HG03108 (cell line): ENCODE data around the gene TULP3.
A peak's percentile ranks its signal among the peaks of the same experiment; 100 is the strongest.

Source experiments
- ATAC-seq: cut with Tn5 transposase; IDR thresholded peaks from one replicate; pipeline ENCODE4 v1.9.1; 2021; ENCODE audit warnings: moderate library complexity; ENCODE audit not compliant: unreplicated experiment

Gene TULP3

GRCh38 chr12:2877047-2877952, 13.4 kb upstream of the TULP3 start, which contains the start of the genes FOXM1 and RHNO1:
FOXM1 (minus strand) TSS chr12:2877174; CDS start chr12:2874478, 2,696 bp downstream.
RHNO1 (plus strand) TSS chr12:2877223; CDS start chr12:2885367, 8,144 bp downstream.
- peak; percentile 75 for ATAC-seq

DNA sequence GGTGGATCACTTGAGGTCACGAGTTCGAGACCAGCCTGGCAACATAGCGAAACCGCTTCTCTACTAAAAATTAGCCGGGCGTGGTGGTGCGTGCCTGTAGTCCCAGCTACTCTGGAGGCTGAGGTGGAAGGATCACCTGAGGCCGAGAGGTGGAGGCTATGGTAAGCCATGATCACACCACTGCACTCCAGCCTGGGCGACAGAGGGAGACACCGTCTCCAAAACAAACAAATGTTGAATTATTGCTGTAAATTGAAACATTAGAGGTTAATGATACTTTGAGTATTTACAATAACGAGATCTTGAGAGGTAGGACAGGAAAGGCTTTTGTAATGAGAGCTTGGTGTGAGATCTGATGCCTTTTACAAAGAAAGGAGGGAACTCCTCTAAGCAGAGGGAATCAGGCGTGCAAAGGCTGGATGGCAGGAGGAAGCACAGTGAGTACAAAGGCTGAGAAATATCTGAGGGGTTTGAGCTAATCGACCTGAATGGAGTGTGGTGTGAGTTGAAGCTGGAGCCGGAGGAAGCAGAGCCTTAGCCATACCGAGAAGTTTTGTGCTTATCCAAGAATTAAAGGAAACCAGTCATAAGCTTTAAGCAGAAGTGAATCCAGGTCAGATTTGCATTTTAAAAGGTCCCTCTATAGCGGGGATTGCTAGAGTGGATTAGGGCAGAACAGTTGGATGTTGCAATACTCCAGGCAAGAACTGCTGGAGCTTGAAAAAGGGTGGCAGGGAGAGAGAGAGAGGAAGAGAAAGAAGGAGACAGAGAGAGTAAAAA, 12.5 kb upstream of the TULP3 start:
- ATAC-seq: no peak

DNA sequence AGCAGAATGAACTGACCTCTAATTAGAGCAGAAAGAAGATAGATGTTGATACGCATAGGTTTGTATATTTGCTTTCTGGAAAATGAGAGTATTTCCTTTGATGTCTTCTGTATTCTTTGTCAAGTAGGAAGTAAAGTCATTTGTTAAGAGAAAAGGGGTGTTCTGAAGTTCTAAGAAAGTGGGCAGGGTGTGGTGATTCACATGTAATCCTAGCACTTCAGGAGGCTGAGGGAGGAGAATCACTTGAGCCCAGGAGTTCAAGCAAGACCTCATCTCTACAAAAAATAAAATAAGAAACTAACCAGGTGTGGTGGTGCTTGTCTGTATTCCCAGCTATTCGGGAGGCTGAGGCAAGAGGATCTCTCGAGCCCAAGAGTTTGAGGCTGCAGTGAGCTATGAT, 10.8 kb upstream of the TULP3 start:
- ATAC-seq: no peak

- no peak for ATAC-seq
Observed at GRCh38 chr12:2884810-2885209, 5.9 kb upstream of the TULP3 start.

DNA sequence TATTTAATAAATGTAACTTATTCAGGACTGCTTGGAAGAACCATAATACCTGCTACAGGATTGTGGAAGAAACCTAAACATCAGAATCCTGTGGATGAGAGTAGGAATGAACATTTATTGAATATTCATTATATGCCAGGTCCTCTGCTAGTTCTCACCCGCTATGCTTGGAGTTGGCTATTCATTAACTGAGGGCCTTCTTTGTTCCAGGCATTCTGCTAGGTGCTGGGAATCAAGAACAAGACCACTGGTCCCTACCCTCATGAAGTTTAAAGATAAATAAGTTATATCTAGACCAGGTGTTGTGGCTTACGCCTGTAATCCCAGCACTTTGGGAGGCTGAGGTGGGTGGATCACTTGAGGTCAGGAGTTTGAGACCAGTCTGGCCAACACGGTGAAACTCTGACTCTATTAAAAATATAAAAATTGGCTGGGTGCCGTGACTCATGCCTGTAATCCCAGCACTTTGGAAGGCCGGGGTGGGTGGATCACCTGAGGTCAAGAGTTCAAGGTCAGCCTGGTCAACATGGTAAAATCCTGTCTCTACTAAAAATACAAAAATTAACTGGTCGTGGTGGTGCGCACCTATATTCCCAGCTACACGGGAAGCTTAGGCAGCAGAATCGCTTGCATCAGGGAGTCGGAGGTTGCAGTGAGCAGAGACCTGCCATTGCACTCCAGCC, 3.8 kb upstream of the TULP3 start:
- no peak for ATAC-seq

DNA sequence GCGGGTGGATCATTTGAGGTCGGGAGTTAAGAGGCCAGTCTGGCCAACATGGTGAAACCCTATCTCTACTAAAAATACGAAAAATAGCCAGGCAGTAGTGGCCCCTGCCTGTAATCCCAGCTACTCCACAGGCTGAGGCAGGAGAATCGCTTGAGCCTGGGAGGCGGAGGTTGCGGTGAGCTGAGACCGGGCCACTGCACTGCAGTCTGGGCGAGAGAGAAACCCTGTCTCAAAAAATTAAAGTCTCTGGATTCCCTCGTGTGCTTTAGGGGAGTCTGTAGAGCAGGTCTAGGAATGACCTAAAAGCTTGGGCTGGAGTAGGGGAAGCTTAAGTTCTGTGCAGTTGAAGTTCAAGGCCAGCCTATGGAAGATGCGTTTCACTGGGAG, 697 bp upstream of the TULP3 start:
- ATAC-seq: no peak

GRCh38 chr12:2891240-2892053, 756 bp downstream of the TULP3 start:
- ATAC-seq: peak; percentile 14

- ATAC-seq: no peak
Observed at GRCh38 chr12:2892246-2892645, 1.6 kb downstream of the TULP3 start.

DNA sequence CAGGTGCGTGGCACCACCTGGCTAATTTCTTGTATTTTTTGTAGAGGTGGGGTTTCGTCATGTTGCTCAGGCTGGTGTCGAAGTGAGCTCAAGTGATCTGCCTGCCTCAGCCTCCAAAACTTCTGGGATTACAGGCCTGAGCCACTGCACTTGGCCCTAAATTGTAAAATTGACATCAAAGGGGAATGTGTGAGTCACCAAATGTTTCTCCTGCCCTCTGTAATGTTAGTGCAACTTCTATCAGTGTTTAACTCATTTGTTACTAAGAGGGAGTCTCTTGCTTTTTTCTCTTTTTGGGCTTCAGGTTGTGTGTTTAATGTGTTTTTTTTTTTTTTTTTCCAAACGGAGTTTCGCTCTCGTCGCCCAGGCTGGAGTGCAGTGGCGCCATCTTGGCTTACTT, 2.3 kb downstream of the TULP3 start:
- ATAC-seq: no peak

DNA sequence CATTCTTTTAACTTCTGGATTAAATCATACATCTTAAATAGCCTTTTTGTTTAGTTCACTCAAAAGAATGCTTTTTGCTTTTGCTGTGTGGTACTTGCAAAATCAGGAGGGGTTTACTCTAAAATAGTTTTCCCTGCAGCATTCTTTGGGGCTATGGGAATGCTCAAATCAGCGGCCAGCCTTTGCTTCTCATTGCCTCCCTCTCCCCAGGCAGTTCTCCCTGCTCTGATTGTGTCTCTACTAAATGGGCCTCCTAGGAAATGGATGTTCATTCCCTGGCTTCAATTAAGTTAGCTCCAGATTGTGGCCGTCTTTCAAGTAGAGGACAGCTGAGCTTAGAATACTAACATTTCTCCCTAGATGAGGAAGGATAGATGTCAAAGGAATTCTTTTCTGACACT, 4.4 kb downstream of the TULP3 start:
- no peak for ATAC-seq

DNA sequence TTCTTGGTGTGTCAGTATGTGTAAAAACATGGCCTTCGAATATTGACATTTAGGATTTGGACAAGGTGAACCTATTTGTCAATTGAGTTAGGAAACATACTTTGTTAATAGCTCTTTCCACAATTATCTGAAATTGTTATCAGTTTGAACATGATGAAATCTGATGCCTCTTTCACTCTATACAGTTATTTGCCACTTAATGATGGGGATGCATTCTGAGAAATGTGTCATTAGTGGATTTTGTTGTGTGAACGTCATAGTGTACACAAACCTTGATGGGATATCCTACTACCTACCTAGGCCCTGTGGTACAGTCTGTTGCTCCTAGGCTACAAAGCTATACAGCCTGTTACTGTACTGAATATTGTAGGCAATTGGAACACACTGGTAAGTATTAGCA, 4.8 kb downstream of the TULP3 start:
- no peak for ATAC-seq

GRCh38 chr12:2897418-2897817, 6.7 kb downstream of the TULP3 start:
- ATAC-seq: no peak

GRCh38 chr12:2900642-2901041, 10.0 kb downstream of the TULP3 start:
- no peak for ATAC-seq

GRCh38 chr12:2902272-2902880, 11.7 kb downstream of the TULP3 start:
- ATAC-seq: no peak

GRCh38 chr12:2904260-2904659, 13.6 kb downstream of the TULP3 start:
- ATAC-seq: no peak

DNA sequence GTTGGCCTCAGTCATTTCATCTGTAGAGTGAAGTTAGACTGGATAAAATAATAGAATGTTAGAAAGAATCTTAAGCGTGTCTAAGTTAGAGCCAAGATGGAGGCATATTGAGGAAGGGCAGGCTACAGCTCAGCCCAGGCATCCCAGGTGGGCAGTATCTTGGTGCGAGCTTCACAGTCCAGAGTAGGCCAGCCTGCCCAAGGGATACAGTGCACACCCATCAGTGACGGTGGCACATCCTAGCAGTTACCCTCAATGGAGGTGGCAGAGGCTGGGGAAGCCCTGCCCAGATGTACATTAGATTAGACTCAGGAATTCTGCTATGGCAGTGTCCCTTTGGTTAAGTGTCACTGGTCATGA, 21.5 kb downstream of the TULP3 start:
- ATAC-seq: no peak

DNA sequence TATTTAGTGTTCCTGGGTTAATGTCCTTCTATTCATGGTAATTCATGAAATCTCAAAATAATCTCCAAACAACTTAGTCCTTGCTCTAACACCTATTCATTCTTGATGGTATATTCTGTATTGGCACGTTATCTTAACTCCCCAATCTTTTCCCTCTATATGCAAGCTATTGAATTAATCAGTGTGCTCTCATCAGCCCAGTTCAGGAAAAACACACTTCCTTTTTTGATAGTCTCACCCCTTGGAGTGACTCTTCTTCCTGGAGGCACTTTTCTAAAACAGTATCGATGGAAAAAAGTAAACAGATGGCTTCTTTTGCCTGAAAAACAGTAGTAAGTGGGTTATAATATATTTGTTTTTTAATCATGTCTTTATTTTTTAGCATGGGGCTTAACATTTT, 28.6 kb downstream of the TULP3 start:
- ATAC-seq: no peak

GRCh38 chr12:2922329-2922728, 31.6 kb downstream of the TULP3 start:
- no peak for ATAC-seq

GRCh38 chr12:2923057-2923456, 32.4 kb downstream of the TULP3 start:
- no peak for ATAC-seq

GRCh38 chr12:2924019-2924418, 33.3 kb downstream of the TULP3 start:
- ATAC-seq: no peak
